H1 (cell line): ENCODE results near the gene NLK. TPM values are rescaled to one million over a fixed set of nuclear protein-coding genes. Genes with fewer than 3 reads are reported as not detected.

Source experiments
- polyA plus RNA-seq, 7 experiments: library from polyadenylated mRNA; depleted of rRNA in 3 of 7; stranded (reverse) in 5 of 7; unstranded in 2 of 7; fragments of >200 nt in 5 of 7; fragments of 200-250 nt in 2 of 7; gene quantifications; 1 replicate in 5 of 7; 2 replicates in 1 of 7; 4 replicates in 1 of 7; pipeline versions ENCODE4 v1.2.1 to v1.2.3, GENCODE V29; 2011 to 2013; ENCODE audit warnings: missing spikeins in 2 of 7, mixed read lengths in 2 of 7
- total RNA-seq: library from RNA; stranded (reverse); fragmentation: NEBNext Ultra II Directional; extraction: Animal tissue kit (Norgen Biotek cat#: 25700); gene quantifications from 2 replicates; pipeline ENCODE4 v1.2.1, GENCODE V29; 2021
- TF ChIP-seq, protein P1 (sequence below): IDR thresholded peaks from 2 replicates; pipeline ENCODE4 v1.6.1; 2012; ENCODE audit warnings: low read length, inconsistent platforms

NLK gene
- total and polyA plus RNA-seq, 2 of the 8 experiments (the other 6 are each of a cell fraction or from before 2014, with no cell fraction given) = 30.8 to 49.9 TPM

DNA sequence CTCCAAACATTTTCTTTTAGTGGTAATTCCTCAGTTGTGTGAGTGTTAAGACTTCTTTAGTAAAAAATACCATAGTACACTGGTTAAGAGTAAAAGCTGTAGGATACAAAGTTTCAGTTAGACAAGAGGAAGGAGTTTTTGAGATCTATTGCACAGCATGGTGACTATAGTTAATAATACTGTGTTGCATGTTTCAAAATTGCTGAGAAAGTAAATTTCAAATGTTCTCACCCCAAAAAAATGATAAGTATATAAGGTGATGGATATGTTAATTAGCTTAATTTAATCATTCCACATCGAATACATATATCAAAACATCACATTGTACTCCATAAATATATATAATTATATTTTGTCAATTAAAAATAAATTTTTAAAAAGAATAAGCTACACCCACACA lies 22.0 kb upstream of the NLK start (continued):
- TF ChIP-seq, protein P1, sequence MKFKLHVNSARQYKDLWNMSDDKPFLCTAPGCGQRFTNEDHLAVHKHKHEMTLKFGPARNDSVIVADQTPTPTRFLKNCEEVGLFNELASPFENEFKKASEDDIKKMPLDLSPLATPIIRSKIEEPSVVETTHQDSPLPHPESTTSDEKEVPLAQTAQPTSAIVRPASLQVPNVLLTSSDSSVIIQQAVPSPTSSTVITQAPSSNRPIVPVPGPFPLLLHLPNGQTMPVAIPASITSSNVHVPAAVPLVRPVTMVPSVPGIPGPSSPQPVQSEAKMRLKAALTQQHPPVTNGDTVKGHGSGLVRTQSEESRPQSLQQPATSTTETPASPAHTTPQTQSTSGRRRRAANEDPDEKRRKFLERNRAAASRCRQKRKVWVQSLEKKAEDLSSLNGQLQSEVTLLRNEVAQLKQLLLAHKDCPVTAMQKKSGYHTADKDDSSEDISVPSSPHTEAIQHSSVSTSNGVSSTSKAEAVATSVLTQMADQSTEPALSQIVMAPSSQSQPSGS = no peak
